ENCODE data around the gene STATH.
"Not testable (repeated sequence)": the region's sequence is repeated elsewhere in the genome, so short reads cannot be mapped to it uniquely, and the experiment has no call there.

Gene STATH, protein sequence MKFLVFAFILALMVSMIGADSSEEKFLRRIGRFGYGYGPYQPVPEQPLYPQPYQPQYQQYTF

DNA sequence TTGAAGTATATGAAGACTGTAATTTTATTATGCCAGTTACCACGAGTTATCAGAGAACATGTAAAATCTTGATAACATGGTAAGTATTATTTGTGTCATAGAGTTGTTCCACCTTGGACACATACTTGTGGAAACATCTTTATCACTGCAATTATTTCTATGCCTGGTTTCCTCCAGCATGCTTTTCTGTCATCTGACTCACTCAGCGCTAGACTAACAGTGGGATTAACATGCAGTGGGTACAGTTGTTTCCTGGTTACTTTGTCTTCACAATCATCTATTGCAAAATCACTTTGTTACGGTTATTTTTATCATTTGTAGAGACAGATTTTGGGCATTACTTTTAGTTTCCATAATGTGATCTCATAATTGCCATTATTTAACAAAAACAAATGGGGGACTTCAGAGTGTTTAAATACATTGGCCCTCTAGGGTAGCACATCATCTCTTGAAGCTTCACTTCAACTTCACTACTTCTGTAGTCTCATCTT lies at the start of gene STATH:
Gene STATH (plus strand): TSS at position 441 of the 491 bp plus-strand sequence. CDS start 2,472 bp downstream, outside the sequence.
- no peak for DNase-seq

DNA sequence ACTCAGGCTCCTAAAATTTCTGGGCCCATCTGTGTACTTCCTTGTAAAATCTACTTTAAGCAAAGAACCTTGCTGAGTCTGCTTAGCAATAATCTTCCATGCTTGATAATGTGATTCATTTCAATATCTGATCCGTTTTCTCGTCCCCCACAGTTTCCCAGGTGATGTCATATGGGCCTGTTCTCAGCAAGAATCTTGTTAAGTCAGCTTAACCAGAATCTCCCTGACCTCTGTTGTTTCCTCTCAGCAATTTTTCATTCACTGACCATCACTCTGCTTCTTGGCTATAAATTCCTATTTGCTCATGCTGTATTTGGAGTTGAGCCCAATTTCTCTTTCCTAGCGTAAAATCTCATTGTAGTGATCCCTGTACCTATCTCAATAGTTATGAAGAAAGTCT lies 44.2 kb upstream of the STATH start:
- no peak for DNase-seq

DNA sequence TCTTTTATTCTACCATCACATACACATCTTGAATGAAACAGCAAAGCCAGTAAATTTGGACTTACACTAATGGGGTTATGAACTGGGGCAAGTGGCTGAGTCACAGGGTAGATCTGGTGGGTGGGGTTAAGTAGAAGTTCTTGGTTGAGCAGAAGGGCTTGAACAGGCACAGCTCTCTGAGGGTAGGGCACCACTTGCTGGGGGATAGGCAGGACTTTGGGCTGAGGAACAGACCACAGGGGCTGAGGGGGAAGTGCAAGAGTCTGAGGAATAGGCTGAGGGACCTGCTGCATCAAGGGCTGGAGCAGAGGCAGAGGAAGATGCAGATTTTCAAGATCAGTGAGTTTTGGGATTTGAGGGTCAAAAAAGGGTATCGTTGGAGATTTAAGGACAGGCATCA lies 38.6 kb upstream of the STATH start:
- no peak for DNase-seq

DNA sequence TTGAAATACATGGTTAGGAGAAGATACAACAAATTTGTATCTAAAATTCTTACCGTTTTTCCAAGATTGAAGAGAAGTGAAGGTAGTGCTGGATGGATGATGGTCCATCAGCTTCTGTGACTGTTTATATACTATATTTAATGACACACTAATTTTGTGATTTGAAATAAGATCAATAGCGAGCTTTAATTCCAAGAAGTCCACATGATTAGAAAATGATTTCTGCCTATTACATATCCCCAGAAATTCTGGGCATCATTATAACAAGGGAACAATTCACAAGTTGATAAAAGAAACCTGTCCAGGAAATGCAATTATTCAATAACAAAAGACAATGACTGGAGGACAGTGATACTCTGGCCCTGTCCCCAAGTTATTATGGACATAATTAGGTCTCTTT lies 30.1 kb upstream of the STATH start, which contains the start of gene CSN2:
Gene CSN2 (minus strand): TSS at position 101 of the 400 bp plus-strand sequence. CDS start 4,733 bp downstream, outside the sequence.
- no peak for DNase-seq

DNA sequence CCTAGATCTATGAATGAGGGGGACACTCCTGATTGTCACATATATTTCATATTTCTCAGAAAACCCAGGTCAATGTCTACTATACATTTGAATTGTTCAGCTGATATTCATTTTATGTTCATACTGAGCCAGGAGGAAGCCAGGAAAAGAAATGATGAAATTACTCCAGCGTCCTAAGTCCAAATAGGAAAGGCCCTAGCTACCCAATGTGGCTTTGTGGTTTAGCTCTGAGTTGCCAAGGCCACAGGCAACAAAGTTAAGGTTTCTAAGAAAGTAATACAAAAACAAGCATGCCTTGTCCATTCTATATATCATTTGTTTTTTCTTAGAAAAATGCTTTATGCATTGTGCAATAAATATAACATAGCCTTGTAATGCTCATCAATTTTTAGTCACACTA lies 25.7 kb upstream of the STATH start:
- DNase-seq, result no peak

DNA sequence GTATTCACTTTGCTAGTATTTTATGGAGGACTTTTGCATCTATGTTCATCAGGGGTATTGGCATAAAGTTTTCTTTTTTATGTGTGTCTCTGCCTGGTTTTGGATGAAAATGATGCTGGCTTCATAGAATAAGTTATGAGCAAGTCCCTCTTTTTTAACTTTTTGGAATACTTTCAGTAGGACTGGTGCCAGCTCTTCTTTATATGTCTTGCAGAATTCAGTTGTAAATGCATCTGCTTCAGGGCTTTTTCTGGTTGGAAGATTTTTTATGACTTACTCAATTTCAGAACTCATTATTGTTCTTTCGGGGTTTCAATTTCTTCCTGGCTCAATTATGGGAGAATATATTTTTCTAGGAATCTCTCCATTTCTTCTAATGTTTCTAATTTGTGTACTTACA lies 21.1 kb upstream of the STATH start:
- DNase-seq, result no peak

DNA sequence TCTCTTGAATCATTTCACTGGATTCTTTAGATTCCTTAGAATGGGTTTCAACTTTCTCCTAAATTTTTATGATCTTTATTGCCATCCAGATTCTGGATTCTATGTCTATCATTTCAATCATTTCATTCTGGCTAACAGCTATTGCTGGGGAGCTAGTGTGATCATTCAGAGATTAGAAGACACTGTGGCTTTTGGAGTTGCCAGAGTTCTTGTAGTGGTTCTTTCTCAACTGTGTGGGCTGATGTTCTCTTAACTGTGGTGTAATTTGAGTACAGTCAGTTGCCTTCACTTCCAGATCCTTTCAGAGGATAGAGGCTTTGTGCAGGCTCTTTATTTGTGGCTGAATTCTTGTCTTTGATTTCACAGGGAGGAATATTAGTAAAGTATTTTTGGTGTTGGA lies 18.2 kb upstream of the STATH start:
- DNase-seq, result no peak

DNA sequence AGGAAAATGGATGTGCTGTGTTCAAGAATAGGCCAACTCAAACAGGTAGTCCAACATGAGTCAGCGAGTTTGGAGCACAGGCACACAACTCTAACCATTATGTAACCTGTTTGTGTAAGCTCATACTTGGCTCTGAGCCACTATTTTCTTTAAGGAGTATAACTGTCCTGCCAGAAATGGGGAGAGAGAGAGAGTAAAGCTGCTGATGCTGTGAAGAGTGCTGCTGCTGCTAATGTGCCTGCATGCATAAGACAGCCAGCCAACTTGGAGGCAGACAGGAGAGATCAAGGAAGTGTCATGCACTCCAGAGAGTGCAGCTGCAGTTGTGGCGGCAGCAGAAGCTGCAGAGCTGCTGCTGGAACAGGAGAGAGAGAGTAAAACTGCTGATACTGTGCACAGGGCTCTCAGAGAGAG lies 11.7 kb upstream of the STATH start:
- DNase-seq, result no peak

DNA sequence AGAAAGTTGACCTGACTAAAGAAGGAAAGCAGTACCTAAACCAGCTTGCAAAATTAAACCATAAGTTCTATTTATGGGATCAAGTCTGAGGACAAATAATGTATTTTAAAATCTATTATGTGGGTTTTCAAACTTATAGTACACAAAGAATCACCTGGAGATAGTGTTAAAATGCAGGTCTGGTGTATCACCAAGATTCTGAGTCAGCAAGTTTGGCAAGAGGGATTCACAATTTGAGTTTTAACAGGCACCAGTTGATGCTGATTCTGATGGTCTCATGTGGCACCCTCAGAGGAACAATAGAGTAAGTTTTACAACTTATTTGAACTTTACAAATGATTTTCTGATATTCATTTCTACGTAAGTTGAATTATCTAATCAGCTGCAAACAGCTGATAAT lies 9.1 kb upstream of the STATH start:
- no peak for DNase-seq

DNA sequence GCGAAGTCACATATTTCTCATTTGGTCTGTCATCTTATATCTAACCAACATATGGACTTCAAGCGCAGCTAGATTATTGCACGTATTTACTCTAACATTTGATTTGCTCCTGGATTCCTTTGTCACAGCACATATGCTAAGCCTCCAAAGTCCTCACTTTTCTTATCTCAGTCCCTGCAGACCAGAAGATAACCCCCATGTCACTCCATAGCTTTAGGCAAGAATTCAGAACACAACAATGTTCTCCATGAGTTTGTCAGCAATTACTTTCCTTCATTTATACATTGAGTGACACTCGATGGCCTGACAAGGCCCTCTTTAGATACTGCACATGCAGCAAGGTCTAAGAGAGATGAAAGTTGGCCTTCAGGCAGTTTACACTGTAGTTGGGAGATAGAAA lies 4.8 kb upstream of the STATH start:
- no peak for DNase-seq

DNA sequence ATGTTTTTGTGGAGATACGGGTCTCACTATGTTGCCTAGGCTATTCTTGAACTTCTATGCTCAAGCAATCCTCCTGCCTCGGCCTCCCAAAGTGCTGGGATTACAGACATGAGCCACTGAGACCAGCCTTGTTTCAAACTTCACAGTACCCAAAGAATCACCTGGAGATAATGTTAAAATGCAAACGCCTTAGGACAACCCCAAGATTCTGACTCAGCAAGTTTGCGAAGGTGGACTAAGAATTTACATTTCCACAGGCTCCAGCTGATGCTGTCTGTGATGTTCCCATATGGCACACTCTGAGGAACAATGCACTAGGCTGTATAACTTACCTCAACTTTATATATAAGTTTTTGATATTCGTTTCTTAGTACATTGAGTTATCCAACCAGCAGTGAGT lies 984 bp upstream of the STATH start:
- no peak for DNase-seq

DNA sequence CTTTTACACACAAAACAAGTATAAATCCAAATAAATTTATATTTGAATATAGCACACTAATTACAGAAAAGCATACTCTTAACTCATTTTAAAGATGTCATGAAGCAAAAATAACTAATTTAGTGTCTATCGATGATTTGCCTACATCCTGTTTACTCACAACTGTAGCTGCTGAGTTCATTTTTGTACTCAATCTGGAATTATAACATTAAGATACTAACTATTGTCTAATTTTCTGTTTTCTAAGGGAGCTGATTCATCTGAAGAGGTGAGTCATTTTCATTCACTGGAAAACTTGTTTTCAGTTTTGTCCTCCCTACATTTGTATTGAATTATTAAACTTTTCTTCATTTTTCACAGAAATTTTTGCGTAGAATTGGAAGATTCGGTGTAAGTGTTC lies 3.7 kb downstream of the STATH start:
- DNase-seq, result no peak

DNA sequence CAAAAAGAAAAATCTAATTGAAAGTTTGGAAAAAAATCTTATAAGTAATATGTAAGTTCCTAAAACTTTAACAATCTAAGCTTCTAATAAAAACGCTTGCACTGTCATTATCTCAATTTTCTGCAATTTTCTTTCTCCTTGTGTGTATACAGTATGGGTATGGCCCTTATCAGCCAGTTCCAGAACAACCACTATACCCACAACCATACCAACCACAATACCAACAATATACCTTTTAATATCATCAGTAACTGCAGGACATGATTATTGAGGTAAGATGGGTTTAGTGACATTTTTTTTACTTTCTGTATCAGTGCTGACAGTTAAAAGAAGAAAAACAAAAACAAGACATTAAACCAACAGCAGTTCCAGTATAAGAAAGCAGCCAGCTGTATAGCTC lies 4.9 kb downstream of the STATH start:
- DNase-seq, result no peak

DNA sequence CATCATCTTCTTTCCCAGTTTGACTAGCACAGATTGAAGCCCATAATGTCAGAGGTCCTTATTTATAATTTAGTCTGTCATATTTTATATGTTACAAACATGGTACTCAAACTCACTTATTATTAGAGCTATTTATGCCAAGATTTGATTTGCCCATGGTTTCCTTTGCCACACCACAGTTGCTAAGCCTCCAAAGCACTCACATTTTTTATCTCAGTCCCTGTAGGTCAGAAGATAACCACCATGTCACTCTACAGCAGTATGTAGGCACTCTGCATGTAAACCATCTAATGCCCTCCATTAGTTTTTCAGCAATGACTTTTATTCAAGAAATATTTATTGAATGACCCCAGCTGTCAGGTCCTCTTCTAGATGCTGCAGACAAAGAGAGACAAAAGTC lies 6.7 kb downstream of the STATH start:
- DNase-seq, result no peak

DNA sequence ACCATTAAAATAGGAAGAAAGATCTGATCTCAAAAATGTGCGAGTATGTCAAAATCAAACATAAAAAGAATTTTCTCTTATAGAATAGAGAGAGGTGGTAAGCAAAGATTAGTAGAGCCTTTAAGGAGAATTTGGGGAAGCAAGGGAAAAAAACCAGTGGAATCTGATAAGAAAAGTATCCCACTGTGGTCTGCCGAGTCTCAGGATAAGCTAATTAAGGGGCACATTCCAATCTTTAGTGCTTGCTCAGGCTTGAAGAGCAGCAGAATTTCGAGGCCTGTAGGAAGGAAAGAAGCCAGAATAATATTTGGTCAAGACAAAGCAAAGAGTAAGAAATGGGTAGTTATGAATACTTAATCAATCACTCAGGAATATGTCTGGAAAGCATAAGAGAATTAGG lies 13.0 kb downstream of the STATH start:
- no peak for DNase-seq

DNA sequence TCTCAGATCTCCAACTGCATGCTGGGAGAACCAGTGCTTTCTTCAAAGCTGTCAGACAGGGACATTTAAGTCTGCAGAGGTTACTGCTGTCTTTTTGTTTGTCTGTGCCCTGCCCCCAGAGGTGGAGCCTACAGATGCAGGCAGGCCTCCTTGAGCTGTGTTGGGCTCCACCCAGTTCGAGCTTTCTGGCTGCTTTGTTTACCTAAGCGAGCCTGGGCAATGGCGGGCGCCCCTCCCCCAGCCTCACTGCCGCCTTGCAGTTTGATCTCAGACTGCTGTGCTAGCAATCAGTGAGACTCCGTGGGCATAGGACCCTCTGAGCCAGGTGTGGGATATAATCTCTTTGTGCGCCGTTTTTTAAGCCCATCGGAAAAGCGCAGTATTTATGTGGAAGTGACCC lies 23.2 kb downstream of the STATH start:
- DNase-seq, result not testable (repeated sequence)

DNA sequence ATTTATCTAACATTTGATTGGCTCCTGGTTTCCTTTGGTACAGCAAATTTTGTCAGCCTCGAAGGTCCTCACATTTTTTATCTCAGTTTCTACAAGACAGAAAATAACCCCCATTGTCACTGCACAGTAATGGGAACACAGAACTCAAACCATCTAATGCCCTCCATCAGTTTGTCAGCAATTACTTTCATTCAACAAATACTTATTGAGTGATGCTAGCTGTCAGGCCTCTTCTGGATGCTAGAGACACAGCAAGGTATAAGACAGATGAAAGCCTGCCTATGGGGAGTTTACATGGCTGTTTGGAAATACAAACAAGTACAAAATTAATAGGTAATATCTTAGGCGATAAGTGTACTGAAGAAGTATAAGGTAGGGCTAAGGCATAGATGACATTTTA lies 27.5 kb downstream of the STATH start:
- no peak for DNase-seq

DNA sequence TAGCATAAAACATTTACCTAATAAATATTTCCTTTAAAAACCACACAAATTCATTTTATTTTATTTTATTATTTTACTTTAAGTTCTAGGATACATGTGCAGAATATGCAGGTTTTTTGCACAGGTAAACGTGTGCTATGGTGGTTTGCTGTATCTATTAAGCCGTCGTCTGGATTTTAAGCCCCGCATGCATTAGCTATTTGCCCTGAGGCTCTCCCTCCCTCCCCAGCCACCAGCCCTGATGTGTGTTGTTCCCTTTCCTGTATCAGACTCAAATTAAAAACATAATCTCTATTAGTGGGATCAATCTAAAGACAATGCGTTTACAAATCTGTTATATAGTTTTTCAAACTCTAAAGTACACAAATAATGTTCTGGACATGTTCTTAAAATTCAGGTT lies 31.2 kb downstream of the STATH start:
- no peak for DNase-seq

DNA sequence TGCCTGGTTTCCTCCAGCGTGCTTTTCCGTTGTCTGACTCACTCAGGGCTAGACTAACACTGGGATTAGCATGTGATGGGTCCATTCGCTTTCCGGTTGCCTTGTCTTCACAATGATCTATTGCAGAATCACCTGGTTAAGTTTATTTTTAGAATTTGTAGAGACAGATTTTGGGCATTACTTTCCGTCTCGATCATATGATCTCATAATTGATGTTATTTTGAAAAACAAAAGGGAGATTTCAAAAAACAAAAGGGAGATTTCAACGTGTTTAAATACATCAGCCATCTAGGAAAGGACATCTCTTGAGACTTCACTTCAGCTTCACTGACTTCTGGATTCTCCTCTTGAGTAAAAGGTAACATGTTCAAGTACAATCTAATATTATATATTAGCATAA lies 32.4 kb downstream of the STATH start, which contains the start of gene HTN3:
Gene HTN3 (plus strand): TSS at position 301 of the 400 bp plus-strand sequence. CDS start 2,282 bp downstream, outside the sequence.
- DNase-seq, result not testable (repeated sequence)

DNA sequence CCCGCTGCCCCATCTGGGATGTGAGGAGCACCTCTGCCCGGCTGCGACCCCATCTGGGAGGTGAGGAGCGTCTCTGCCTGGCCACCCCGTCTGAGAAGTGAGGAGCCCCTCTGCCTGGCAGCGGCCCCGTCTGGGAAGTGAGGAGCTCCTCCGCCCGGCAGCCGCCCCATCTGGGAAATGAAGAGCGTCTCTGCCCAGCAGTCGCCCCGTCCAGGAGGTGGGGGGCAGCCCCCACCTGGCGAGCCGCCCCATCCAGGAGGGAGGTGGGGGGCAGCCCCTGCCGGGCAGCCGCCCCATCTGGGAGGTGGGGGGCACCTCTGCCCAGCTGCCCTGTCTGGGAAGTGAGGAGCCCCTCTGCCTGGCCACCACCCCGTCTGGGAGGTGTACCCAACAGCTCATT lies 41.8 kb downstream of the STATH start:
- not testable (repeated sequence) for DNase-seq

DNA sequence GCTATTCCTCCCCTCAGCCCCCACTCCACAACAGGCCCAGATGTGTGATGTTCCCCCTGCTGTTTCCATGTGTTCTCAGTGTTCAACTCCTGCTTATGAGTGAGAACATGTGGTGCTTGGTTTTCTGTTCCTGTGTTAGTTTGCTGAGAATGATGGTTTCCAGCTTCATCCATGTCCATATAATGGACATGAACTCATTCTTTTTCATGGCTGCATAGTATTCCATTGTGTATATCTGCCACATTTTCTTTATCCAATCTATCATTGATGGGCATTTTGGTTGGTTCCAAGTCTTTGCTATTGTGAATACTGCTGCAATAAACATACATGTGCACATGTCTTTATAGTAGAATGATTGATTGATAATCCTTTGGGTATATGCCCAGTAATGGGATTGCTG lies 44.2 kb downstream of the STATH start:
- DNase-seq, result not testable (repeated sequence)

DNA sequence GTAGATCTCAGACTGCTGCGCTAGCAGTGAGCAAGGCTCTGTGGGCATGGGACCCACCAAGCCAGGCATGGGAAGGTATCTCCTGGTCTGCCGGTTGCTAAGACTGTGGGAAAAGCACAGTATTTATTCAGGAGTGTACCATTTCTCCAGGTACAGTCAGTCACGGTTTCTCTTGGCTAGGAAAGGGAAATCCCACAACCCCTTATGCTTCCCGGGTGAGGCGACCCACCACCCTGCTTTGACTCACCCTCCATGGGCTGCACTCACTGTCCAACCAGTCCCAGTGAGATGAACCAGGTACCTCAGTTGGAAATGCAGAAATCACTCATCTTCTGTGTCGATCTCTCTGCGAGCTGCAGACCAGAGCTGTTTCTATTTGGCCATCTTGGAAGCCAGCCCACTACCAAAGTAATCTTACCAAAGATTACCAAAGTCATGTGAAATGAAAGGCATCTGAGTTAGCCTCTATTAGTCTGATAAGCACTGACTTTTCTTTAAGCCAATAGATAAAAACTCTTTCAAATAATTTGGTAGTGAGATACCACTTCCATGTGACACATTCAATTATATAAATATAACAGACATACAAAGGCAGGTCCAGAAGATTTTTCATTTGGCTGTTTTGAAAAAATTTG lies 46.0 kb downstream of the STATH start:
- DNase-seq, result no peak

DNA sequence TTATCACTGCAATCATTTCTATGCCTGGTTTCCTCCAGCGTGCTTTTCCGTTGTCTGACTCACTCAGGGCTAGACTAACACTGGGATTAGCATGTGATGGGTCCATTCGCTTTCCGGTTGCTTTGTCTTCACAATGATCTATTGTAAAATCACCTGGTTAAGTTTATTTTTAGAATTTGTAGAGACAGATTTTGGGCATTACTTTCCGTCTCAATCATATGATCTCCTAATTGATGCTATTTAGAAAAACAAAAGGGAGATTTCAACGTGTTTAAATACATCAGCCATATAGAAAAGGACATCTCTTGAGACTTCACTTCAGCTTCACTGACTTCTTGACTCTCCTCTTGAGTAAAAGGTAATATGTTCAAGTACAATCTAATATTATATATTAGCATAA lies 54.4 kb downstream of the STATH start, which contains the start of gene HTN1:
Gene HTN1 (plus strand): TSS at position 301 of the 400 bp plus-strand sequence. CDS start 2,639 bp downstream, outside the sequence.
- not testable (repeated sequence) for DNase-seq

Data from stimulated activated CD4-positive, alpha-beta T cell treated with anti-CD3 and anti-CD28 coated beads, Interleukin-4, amount 100 ng/mL, for 4 hours (primary cell).